HepG2 (cell line): ENCODE results near the gene PSD4.

ENCODE experiments used
- STAT6 ChIP-seq: sonication (generic); formaldehyde crosslinking; IDR thresholded peaks from 2 replicates; pipeline ENCODE4 v1.4.0; 2020; ENCODE audit warnings: missing genetic modification reagents, mild to moderate bottlenecking, borderline replicate concordance
- TRIM24 ChIP-seq: sonication (generic); formaldehyde crosslinking; IDR thresholded peaks from 2 replicates; pipeline ENCODE4 v1.8.0; 2022; ENCODE audit warnings: mild to moderate bottlenecking, missing genetic modification reagents
- ZNF263 ChIP-seq: sonication (generic); formaldehyde crosslinking; IDR thresholded peaks from 2 replicates; pipeline ENCODE4 v1.4.0; 2020; ENCODE audit warnings: missing genetic modification reagents

- TF ChIP-seq TRIM24 (CRISPR knock-in tag) (no peak), STAT6 (CRISPR knock-in tag) (no peak), ZNF263 (no peak)
Observed at GRCh38 chr2:113200236-113200635, 26.5 kb downstream of the PSD4 start.
